ENCODE measurements around the gene FOXB1. TPM values are rescaled to one million over a fixed set of nuclear protein-coding genes. Genes with fewer than 3 reads are reported as not detected.

FOXB1 gene
- not detected for total RNA-seq

DNA sequence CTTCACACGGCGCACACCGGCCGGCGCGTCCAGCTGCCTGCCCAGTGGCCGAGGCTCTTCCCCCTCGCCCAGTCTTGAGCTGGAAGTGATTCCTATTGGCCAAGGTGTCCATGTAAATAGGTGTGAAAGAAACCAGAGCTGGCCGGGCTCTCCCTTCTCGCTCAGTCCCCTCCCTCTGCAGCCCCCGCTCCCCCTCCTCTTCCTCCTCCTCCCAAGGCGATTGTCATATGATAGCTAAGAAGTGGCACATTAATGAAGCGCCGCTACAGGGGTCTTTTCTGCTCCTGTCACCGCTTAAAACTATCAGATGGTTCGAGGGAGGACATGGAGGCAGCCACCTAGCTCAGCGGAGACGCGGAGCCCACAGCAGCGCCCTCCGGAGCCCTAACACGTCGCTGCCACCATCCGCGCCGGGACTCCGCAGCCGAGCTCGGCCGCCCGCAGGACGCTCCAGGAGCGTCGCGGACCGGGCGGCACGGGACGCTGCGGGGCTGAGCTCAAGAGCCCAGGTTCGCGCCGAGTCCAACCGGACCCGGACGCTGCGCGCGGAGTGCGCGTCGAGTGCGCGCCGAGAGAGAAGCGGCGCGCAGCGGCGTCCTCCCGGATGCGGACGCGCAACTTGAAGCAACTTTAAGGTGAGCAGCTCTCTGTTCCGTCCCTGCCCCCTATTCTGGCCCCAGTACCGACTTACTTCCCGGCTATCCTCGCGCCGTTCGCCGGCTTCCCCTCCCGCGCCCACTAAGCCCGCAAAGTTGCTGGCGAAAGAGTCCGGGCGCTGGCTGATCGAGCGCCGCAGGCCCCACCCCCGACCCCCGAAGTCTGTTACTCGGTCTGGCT, at the start of gene FOXB1:
FOXB1 (plus strand) TSS at position 303 of the 837 bp plus-strand sequence. CDS start 653 bp downstream, outside the sequence.
- Histone ChIP-seq H3K4me1 (peaks cover 33 to 58% (median 42%) of the 10 kb centered on the region in 4 donors), H3K4me3 (peak within 1 kb of the TSS; percentile 44 to 59 (median 49)), H3K9me3 (no peaks in the 10 kb centered on the region), H3K27me3 (peaks cover 0 to 100% (median 94%) of the 10 kb centered on the region in 4 donors), H3K36me3 (no peaks in the 10 kb centered on the region), H3K27ac (replicated peaks in 1 of 4) (no peak within 1 kb of the TSS)
- intact Hi-C loops (cut with DNase I): no loop called here
- no peak for TF ChIP-seq EP300 (IDR thresholded peaks at IDR 0.05)
- TF ChIP-seq POLR2AphosphoS5 (IDR thresholded peaks at IDR 0.05): no peak
- no peak for TF ChIP-seq POLR2A (IDR thresholded peaks at IDR 0.05; ENCODE audit: low read depth)
- TF ChIP-seq, protein P1, sequence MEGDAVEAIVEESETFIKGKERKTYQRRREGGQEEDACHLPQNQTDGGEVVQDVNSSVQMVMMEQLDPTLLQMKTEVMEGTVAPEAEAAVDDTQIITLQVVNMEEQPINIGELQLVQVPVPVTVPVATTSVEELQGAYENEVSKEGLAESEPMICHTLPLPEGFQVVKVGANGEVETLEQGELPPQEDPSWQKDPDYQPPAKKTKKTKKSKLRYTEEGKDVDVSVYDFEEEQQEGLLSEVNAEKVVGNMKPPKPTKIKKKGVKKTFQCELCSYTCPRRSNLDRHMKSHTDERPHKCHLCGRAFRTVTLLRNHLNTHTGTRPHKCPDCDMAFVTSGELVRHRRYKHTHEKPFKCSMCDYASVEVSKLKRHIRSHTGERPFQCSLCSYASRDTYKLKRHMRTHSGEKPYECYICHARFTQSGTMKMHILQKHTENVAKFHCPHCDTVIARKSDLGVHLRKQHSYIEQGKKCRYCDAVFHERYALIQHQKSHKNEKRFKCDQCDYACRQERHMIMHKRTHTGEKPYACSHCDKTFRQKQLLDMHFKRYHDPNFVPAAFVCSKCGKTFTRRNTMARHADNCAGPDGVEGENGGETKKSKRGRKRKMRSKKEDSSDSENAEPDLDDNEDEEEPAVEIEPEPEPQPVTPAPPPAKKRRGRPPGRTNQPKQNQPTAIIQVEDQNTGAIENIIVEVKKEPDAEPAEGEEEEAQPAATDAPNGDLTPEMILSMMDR (IDR thresholded peaks at IDR 0.05): no peak
- no peak for DNase-seq (ENCODE audit: extremely low spot score)
- WGBS: 3% methylated on average over 57 of the region's 84 CpGs

- intact Hi-C loops (cut with DNase I): no loop called here
Observed at GRCh38 chr15:59958288-59958687, 45.8 kb upstream of the FOXB1 start.

DNA sequence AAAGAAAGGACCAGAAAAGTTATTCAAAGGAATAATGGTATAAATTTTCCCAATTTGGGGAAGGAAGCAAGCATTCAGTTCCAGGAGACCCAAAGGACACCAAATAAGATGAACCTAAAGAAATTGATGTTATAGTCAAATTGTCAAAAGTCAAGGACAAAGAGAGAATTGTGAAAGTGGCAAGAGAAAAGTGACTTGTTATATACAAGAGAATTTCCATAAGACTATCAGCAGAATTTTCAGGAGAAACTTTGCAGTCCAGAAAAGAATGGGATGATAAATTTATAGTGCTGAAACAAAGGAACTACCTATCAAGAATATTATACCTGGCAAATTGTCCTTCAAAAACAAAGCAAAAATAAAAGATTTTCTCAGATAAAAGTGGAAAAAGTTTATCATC, 43.8 kb upstream of the FOXB1 start:
- Histone ChIP-seq H3K36me3 (no peaks in the 10 kb centered on the region), H3K27ac (replicated peaks in 1 of 4) (no peak overlapping the region), H3K4me3 (no peak overlapping the region), H3K27me3 (no peaks in the 10 kb centered on the region), H3K4me1 (no peaks in the 10 kb centered on the region), H3K9me3 (peaks cover 0 to 36% (median 33%) of the 10 kb centered on the region in 4 donors)
- intact Hi-C loops (cut with DNase I): no loop called here
- no peak for TF ChIP-seq POLR2AphosphoS5 (IDR thresholded peaks at IDR 0.05)
- no peak for TF ChIP-seq EP300 (IDR thresholded peaks at IDR 0.05)
- TF ChIP-seq POLR2A (IDR thresholded peaks at IDR 0.05; ENCODE audit: low read depth): no peak
- TF ChIP-seq, protein P1 (IDR thresholded peaks at IDR 0.05): no peak
- DNase-seq (ENCODE audit: extremely low spot score): no peak

More at GRCh38 chr15:59958288-59958687, 45.8 kb upstream of the FOXB1 start:
- Histone ChIP-seq H3K4me3 (no peak overlapping the region), H3K4me1 (no peaks in the 10 kb centered on the region), H3K36me3 (no peaks in the 10 kb centered on the region), H3K9me3 (peaks cover 0 to 33% (median 33%) of the 10 kb centered on the region in 4 donors), H3K27ac (replicated peaks in 1 of 4) (no peak overlapping the region), H3K27me3 (no peaks in the 10 kb centered on the region)
- TF ChIP-seq POLR2A (IDR thresholded peaks at IDR 0.05; ENCODE audit: low read depth) (no peak), EP300 (IDR thresholded peaks at IDR 0.05) (no peak), POLR2AphosphoS5 (IDR thresholded peaks at IDR 0.05) (no peak)
- TF ChIP-seq, protein P1 (IDR thresholded peaks at IDR 0.05): no peak
- no peak for DNase-seq (ENCODE audit: extremely low spot score)

DNA sequence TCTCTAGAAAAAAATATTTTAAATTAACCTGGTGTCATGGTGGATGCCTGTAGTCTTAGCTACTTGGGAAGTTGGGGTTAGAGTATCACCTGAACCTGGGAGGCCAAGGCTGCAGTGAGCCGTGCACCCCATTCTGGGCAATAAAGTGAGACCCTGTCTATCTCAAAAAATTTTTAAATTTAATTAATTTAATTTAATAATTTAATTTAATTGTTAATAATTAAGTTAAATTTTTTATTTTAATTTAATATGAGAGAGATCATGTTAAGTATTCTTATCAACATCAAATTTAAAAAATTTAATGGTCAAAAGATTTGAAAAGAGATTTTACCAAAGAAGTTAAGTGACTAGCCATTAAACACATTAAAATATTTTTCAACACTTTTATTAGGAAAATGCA, 40.8 kb upstream of the FOXB1 start:
- H3K27me3 ChIP-seq: no peaks in the 10 kb centered on the region
- DNase-seq (ENCODE audit: extremely low spot score): no peak
- H3K4me1 ChIP-seq: no peaks in the 10 kb centered on the region
- WGBS: 86% methylated on average over 1 of the region's 1 CpG
- TF ChIP-seq POLR2A (IDR thresholded peaks at IDR 0.05; ENCODE audit: low read depth) (no peak), POLR2AphosphoS5 (IDR thresholded peaks at IDR 0.05) (no peak)
- TF ChIP-seq, protein P1 (IDR thresholded peaks at IDR 0.05): no peak
- peaks cover 0 to 30% (median 29%) of the 10 kb centered on the region in 4 donors for H3K9me3 ChIP-seq
- no peak overlapping the region for H3K4me3 ChIP-seq
- H3K36me3 ChIP-seq: no peaks in the 10 kb centered on the region
- no peak overlapping the region for H3K27ac ChIP-seq (replicated peaks in 1 of 4)
- intact Hi-C loops (cut with DNase I): no loop called here

Data from esophagus muscularis mucosa (tissue), 4 donors.